Head of caudate nucleus (tissue), 42 donors: ENCODE measurements around the gene GULP1.
A peak's percentile ranks its signal among the peaks of the same experiment; 100 is the strongest.
"Not testable (repeated sequence)": the region's sequence is repeated elsewhere in the genome, so short reads cannot be mapped to it uniquely, and the experiment has no call there.

Experiments
- DNase-seq, 42 donors: peaks; one replicate each; pipeline versions ENCODE4 v3.0.0 to v3.0.0-alpha.2; 2020 to 2021; ENCODE audit warnings: mixed read lengths in 7 of 42
- intact Hi-C: fragments of 100-400 bp; cut with DNase I; formaldehyde crosslinking; loops from one replicate; pipeline ENCODE4 v1.15.0; 2022

GULP1 gene

GRCh38 chr2:188605609-188606584 lies 314.2 kb downstream of the GULP1 start:
- intact Hi-C loops, DNase-seq: not testable (repeated sequence)

- DNase-seq = peak in 1 of 42 donors; percentile 40
- intact Hi-C loops = not testable (repeated sequence)
Observed at GRCh38 chr2:188606596-188606995, 314.9 kb downstream of the GULP1 start.

- intact Hi-C loops = no loop called here
- no peak for DNase-seq
Observed at GRCh38 chr2:188607501-188607900, 315.8 kb downstream of the GULP1 start.

- DNase-seq = no peak
- intact Hi-C loops = no loop called here
Observed at GRCh38 chr2:188609321-188610049, 317.8 kb downstream of the GULP1 start.

- no peak for DNase-seq
- intact Hi-C loops = no loop called here
Observed at GRCh38 chr2:188610050-188610444, 318.4 kb downstream of the GULP1 start.

GRCh38 chr2:188610827-188611226 lies 319.2 kb downstream of the GULP1 start:
- DNase-seq = no peak
- intact Hi-C loops = no loop called here

- intact Hi-C loops = no loop called here
- no peak for DNase-seq
Observed at GRCh38 chr2:188619146-188619545, 327.5 kb downstream of the GULP1 start.

- intact Hi-C loops = no loop called here
- no peak for DNase-seq
Observed at GRCh38 chr2:188620916-188621315, 329.2 kb downstream of the GULP1 start.

- no peak for DNase-seq
- intact Hi-C loops = no loop called here
Observed at GRCh38 chr2:188622601-188623260, 331.1 kb downstream of the GULP1 start.

- intact Hi-C loops = no loop called here
- DNase-seq = no peak
Observed at GRCh38 chr2:188623995-188624643, 332.4 kb downstream of the GULP1 start.

- peak in 1 of 42 donors; percentile 9 for DNase-seq
- intact Hi-C loops = no loop called here
Observed at GRCh38 chr2:188627471-188627870, 335.8 kb downstream of the GULP1 start.

GRCh38 chr2:188628989-188629752 lies 337.5 kb downstream of the GULP1 start:
- intact Hi-C loops = no loop called here

GRCh38 chr2:188629753-188630527 lies 338.3 kb downstream of the GULP1 start:
- DNase-seq = no peak
- intact Hi-C loops = no loop called here

More at GRCh38 chr2:188628989-188629752, 337.5 kb downstream of the GULP1 start:
- no peak for DNase-seq

GRCh38 chr2:188631037-188631809 lies 339.5 kb downstream of the GULP1 start:
- intact Hi-C loops = no loop called here
- no peak for DNase-seq

GRCh38 chr2:188634656-188635055 lies 343.0 kb downstream of the GULP1 start:
- DNase-seq = no peak
- intact Hi-C loops = no loop called here
